ENCODE measurements around the gene SKI.
A peak's percentile ranks its signal among the peaks of the same experiment; 100 is the strongest.
"Not testable (repeated sequence)": the region's sequence is repeated elsewhere in the genome, so short reads cannot be mapped to it uniquely, and the experiment has no call there.

SKI gene

GRCh38 chr1:2257245-2257627 lies 29.1 kb downstream of the SKI start:
- peak in 54 of 58 donors; percentile 10 to 89 (median 75) for DNase-seq

- DNase-seq = no peak
Observed at GRCh38 chr1:2258122-2258681, 30.1 kb downstream of the SKI start.

- no peak for DNase-seq
Observed at GRCh38 chr1:2258996-2259395, 30.9 kb downstream of the SKI start.

GRCh38 chr1:2259668-2260402 lies 31.7 kb downstream of the SKI start:
- peak in 45 of 58 donors; percentile 26 to 84 (median 59) for DNase-seq

- DNase-seq = not testable (repeated sequence)
Observed at GRCh38 chr1:2260470-2260869, 32.4 kb downstream of the SKI start.

- DNase-seq = no peak
Observed at GRCh38 chr1:2260917-2261316, 32.8 kb downstream of the SKI start.

GRCh38 chr1:2261476-2262395 lies 33.6 kb downstream of the SKI start:
- not testable (repeated sequence) for DNase-seq

GRCh38 chr1:2266301-2266975 lies 38.3 kb downstream of the SKI start:
- DNase-seq = no peak

GRCh38 chr1:2267051-2267830 lies 39.1 kb downstream of the SKI start:
- DNase-seq = peak in 16 of 58 donors; percentile 3 to 59 (median 37)

- no peak for DNase-seq
Observed at GRCh38 chr1:2267862-2268261, 39.7 kb downstream of the SKI start.

- no peak for DNase-seq
Observed at GRCh38 chr1:2268285-2269056, 40.4 kb downstream of the SKI start.

- no peak for DNase-seq
Observed at GRCh38 chr1:2269193-2269921, 41.2 kb downstream of the SKI start.

GRCh38 chr1:2269922-2270259 lies 41.8 kb downstream of the SKI start:
- DNase-seq = no peak

GRCh38 chr1:2270260-2271100 lies 42.4 kb downstream of the SKI start:
- DNase-seq = no peak

- DNase-seq = no peak
Observed at GRCh38 chr1:2271211-2271721, 43.1 kb downstream of the SKI start.

GRCh38 chr1:2271841-2272655 lies 43.9 kb downstream of the SKI start:
- DNase-seq = no peak

Data from anterior cingulate cortex (tissue), 58 donors.